ENCODE data around the gene CACNG1.

CACNG1 gene

DNA sequence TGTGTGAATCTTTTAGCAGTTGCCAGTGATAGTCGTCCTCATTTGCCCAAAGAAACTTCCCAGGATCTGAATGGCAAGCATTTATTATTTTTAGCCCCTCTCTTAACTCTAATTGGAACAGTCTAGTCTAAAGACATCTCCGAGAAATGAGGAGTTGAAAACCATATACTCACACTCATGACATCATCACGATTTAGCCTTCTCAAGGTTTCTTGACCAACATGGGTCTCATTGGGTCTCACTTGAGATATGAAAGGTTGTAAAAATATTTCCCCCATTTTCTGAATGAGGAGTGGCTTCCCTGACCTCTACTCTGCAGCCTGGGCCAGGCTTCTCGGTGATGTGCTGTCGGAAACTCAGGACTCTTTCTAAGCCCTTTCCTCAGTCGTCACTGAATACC, 37.1 kb upstream of the CACNG1 start:
- no peak for DNase-seq (ENCODE audit: low read depth in 1 of 2, low spot score in 1 of 2)
- no peak overlapping the region for H3K27ac ChIP-seq (replicated peaks)
- H3K4me3 ChIP-seq (replicated peaks; ENCODE audit: insufficient read depth, low read length) = no peak overlapping the region
- H3K27me3 ChIP-seq (ENCODE audit: insufficient read depth, poor library complexity, severe bottlenecking) = no peaks in the 10 kb centered on the region
- TF ChIP-seq, protein P1, sequence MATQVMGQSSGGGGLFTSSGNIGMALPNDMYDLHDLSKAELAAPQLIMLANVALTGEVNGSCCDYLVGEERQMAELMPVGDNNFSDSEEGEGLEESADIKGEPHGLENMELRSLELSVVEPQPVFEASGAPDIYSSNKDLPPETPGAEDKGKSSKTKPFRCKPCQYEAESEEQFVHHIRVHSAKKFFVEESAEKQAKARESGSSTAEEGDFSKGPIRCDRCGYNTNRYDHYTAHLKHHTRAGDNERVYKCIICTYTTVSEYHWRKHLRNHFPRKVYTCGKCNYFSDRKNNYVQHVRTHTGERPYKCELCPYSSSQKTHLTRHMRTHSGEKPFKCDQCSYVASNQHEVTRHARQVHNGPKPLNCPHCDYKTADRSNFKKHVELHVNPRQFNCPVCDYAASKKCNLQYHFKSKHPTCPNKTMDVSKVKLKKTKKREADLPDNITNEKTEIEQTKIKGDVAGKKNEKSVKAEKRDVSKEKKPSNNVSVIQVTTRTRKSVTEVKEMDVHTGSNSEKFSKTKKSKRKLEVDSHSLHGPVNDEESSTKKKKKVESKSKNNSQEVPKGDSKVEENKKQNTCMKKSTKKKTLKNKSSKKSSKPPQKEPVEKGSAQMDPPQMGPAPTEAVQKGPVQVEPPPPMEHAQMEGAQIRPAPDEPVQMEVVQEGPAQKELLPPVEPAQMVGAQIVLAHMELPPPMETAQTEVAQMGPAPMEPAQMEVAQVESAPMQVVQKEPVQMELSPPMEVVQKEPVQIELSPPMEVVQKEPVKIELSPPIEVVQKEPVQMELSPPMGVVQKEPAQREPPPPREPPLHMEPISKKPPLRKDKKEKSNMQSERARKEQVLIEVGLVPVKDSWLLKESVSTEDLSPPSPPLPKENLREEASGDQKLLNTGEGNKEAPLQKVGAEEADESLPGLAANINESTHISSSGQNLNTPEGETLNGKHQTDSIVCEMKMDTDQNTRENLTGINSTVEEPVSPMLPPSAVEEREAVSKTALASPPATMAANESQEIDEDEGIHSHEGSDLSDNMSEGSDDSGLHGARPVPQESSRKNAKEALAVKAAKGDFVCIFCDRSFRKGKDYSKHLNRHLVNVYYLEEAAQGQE (IDR thresholded peaks at IDR 0.05; ENCODE audit: insufficient replicate concordance, low read depth) = no peak
- TF ChIP-seq, protein P2, sequence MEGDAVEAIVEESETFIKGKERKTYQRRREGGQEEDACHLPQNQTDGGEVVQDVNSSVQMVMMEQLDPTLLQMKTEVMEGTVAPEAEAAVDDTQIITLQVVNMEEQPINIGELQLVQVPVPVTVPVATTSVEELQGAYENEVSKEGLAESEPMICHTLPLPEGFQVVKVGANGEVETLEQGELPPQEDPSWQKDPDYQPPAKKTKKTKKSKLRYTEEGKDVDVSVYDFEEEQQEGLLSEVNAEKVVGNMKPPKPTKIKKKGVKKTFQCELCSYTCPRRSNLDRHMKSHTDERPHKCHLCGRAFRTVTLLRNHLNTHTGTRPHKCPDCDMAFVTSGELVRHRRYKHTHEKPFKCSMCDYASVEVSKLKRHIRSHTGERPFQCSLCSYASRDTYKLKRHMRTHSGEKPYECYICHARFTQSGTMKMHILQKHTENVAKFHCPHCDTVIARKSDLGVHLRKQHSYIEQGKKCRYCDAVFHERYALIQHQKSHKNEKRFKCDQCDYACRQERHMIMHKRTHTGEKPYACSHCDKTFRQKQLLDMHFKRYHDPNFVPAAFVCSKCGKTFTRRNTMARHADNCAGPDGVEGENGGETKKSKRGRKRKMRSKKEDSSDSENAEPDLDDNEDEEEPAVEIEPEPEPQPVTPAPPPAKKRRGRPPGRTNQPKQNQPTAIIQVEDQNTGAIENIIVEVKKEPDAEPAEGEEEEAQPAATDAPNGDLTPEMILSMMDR (IDR thresholded peaks at IDR 0.05; ENCODE audit: insufficient read depth, low read length) = no peak
- TF ChIP-seq POLR2AphosphoS5 (IDR thresholded peaks at IDR 0.05; ENCODE audit: low read depth) (no peak), SPI1 (IDR thresholded peaks at IDR 0.05; ENCODE audit: borderline replicate concordance, low read depth) (no peak), GABPA (IDR thresholded peaks at IDR 0.05; ENCODE audit: low read depth) (no peak)

DNA sequence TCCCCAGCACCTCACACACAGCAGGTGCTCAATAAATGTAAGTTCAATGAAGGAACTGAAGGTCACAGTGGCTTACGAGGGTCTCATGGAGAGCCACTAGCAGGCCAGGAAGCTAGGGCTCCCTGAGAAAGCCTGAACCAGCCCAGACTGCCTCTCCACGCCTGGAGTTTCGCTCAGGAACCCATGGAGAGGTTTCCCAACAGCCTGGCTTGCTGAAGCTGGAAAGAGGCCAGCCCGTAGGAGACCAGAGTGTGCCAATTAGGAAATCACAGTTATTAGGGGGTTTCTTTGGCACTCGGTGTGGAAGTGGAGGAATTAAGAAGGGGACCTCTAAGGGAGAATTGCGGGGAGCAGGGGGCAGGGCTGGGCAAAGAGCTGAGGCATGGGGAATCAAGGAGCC, 36.3 kb upstream of the CACNG1 start:
- no peak overlapping the region for H3K27ac ChIP-seq (replicated peaks)
- H3K4me3 ChIP-seq (replicated peaks; ENCODE audit: insufficient read depth, low read length) = no peak overlapping the region
- no peak for DNase-seq (ENCODE audit: low read depth in 1 of 2, low spot score in 1 of 2)
- H3K27me3 ChIP-seq (ENCODE audit: insufficient read depth, poor library complexity, severe bottlenecking) = no peaks in the 10 kb centered on the region
- TF ChIP-seq, protein P2 (IDR thresholded peaks at IDR 0.05; ENCODE audit: insufficient read depth, low read length) = no peak
- TF ChIP-seq SPI1 (IDR thresholded peaks at IDR 0.05; ENCODE audit: borderline replicate concordance, low read depth) = no peak
- TF ChIP-seq GABPA (IDR thresholded peaks at IDR 0.05; ENCODE audit: low read depth) = no peak
- TF ChIP-seq, protein P1 (IDR thresholded peaks at IDR 0.05; ENCODE audit: insufficient replicate concordance, low read depth) = no peak
- no peak for TF ChIP-seq POLR2AphosphoS5 (IDR thresholded peaks at IDR 0.05; ENCODE audit: low read depth)

DNA sequence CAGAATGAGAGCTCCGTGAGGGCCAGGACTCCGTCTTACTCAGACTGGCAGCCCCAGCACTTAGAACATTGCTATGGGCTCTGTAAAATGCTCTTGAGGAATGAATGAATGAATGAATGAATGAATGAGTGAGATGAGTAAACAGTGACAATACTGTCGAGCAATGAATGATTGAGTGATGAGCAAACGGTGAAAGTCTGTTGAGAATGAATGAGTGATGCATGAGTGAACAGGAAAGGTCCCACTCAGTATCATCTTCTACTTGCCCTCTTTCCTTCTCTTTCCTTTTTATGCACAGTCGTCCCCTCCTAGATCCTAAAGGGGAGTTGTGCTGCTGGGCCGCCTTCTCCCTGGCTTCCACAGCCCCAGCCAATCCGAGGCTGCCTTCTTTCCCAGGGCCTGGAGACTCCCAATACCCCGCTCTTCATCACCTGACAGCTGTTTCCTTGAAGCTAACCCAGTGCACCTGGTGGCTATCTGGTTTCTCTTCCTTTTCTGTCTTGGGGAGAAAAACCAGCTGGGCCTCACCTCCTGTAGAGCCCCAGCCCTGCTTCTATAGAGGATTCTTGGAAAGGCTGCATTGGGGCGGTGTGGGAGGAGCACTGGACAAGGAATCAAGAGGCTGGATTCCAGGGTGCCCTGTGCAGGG, 32.7 kb upstream of the CACNG1 start:
- Histone ChIP-seq H3K27ac (replicated peaks) (no peak overlapping the region), H3K27me3 (ENCODE audit: insufficient read depth, poor library complexity, severe bottlenecking) (no peaks in the 10 kb centered on the region)
- no peak for TF ChIP-seq GABPA (IDR thresholded peaks at IDR 0.05; ENCODE audit: low read depth)
- no peak for TF ChIP-seq SPI1 (IDR thresholded peaks at IDR 0.05; ENCODE audit: borderline replicate concordance, low read depth)
- TF ChIP-seq, protein P2 (IDR thresholded peaks at IDR 0.05; ENCODE audit: insufficient read depth, low read length) = no peak
- TF ChIP-seq, protein P1 (IDR thresholded peaks at IDR 0.05; ENCODE audit: insufficient replicate concordance, low read depth) = no peak
- TF ChIP-seq POLR2AphosphoS5 (IDR thresholded peaks at IDR 0.05; ENCODE audit: low read depth) = no peak

More for the DNA sequence above, 32.7 kb upstream of the CACNG1 start:
- H3K4me3 ChIP-seq (replicated peaks; ENCODE audit: insufficient read depth, low read length) = no peak overlapping the region
- DNase-seq (ENCODE audit: low read depth in 1 of 2, low spot score in 1 of 2) = no peak
